BJ (cell line): ENCODE measurements around the gene LGALS1. TPM values are rescaled to one million over a fixed set of nuclear protein-coding genes. Genes with fewer than 3 reads are reported as not detected.
A peak's percentile ranks its signal among the peaks of the same experiment; 100 is the strongest.
"Not testable (repeated sequence)": the region's sequence is repeated elsewhere in the genome, so short reads cannot be mapped to it uniquely, and the experiment has no call there.

Source experiments
- CTCF ChIA-PET: fragments of 350-600 bp; formaldehyde crosslinking; extraction: SDS; loops from one replicate; lab custom pipeline; 2021; ENCODE audit warnings: antibody characterized with exemption, inconsistent platforms; lab: Yijun Ruan, JAX
- POLR2A ChIA-PET: fragments of 300-600 bp; sonication (Branson Sonifier 250); formaldehyde crosslinking; extraction: SDS; loops from one replicate; lab custom pipeline; 2021; ENCODE audit warnings: antibody characterized with exemption; lab: Charles Lee
- DNase-seq: peaks from one replicate; pipeline ENCODE4 v3.0.0-alpha.2; 2011; ENCODE audit warnings: low read depth
- H3K27me3 ChIP-seq: 2 replicates; pipeline ENCODE4 v1.6.0; 2011; ENCODE audit warnings: low read length; ENCODE audit not compliant: control insufficient read depth, insufficient read depth
- H3K36me3 ChIP-seq: 2 replicates; pipeline ENCODE4 v1.5.1; 2011; ENCODE audit warnings: low read length; ENCODE audit not compliant: control insufficient read depth, insufficient read depth
- H3K4me3 ChIP-seq: 2 replicates; pipeline ENCODE4 v1.5.1; 2011; ENCODE audit warnings: low read depth, mild to moderate bottlenecking, control low read depth, low read length
- polyA plus RNA-seq: library from polyadenylated mRNA; depleted of rRNA; stranded (reverse); fragments of >200 nt; gene quantifications from 2 replicates; pipeline ENCODE4 v1.2.3, GENCODE V29; 2011
- TF ChIP-seq, protein P1 (sequence below): IDR thresholded peaks from 2 replicates; pipeline ENCODE4 v1.5.1; 2011; ENCODE audit warnings: low read depth, mild to moderate bottlenecking, control low read depth, inconsistent platforms, low read length, moderate library complexity; ENCODE audit not compliant: insufficient read depth

LGALS1 gene
- polyA plus RNA-seq, 1 experiment, result 9,083 TPM

DNA sequence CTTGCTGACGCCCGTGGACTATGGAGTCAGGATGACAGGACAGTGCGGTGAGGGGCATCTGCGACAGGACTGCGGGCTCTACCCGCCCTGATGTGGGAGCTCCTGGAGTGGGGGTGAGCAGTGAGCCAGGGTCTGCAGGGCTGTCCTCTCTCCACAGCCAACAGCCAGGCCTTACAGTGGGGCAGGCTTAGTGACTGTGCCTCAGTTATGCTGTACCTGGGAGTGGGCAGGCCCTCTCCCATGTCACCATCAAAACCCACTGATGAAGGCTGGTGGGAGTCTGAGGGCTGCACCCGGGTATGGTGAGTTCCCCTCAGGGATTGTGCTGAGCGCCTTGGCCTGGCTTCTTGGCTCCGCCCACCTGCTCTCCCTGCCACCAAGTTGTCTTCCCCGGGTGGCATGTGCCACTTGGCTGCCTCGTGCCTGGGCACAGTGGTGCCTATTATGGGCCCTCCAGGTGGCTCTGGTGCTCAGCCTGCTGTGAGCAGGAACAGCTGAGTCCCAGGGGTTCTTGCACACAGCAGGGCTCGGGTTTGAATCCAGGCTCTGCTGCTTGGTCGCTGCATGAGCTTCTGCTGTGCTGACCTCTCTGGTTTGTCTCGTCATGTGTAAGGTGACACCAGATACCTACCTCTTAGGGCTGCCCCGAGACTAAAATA is 17.3 kb downstream of the LGALS1 start:
- peaks cover 24% of the 10 kb centered on the region for H3K36me3 ChIP-seq
- no peaks in the 10 kb centered on the region for H3K27me3 ChIP-seq
- ChIA-PET CTCF (interaction anchor here (1.0 to 3.2 kb wide), 2 partner anchors 50 to 59 kb away, joined by 3 to 15 read pairs; no protein-coding TSS in a partner anchor), POLR2A (no interaction called here)
- no peak overlapping the region for H3K4me3 ChIP-seq
- TF ChIP-seq, protein P1, sequence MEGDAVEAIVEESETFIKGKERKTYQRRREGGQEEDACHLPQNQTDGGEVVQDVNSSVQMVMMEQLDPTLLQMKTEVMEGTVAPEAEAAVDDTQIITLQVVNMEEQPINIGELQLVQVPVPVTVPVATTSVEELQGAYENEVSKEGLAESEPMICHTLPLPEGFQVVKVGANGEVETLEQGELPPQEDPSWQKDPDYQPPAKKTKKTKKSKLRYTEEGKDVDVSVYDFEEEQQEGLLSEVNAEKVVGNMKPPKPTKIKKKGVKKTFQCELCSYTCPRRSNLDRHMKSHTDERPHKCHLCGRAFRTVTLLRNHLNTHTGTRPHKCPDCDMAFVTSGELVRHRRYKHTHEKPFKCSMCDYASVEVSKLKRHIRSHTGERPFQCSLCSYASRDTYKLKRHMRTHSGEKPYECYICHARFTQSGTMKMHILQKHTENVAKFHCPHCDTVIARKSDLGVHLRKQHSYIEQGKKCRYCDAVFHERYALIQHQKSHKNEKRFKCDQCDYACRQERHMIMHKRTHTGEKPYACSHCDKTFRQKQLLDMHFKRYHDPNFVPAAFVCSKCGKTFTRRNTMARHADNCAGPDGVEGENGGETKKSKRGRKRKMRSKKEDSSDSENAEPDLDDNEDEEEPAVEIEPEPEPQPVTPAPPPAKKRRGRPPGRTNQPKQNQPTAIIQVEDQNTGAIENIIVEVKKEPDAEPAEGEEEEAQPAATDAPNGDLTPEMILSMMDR, result no peak
- DNase-seq, result no peak

GRCh38 chr22:37694131-37694530 is 18.7 kb downstream of the LGALS1 start:
- POLR2A ChIA-PET, DNase-seq: not testable (repeated sequence)
- H3K36me3 ChIP-seq, result peaks cover 18% of the 10 kb centered on the region

DNA sequence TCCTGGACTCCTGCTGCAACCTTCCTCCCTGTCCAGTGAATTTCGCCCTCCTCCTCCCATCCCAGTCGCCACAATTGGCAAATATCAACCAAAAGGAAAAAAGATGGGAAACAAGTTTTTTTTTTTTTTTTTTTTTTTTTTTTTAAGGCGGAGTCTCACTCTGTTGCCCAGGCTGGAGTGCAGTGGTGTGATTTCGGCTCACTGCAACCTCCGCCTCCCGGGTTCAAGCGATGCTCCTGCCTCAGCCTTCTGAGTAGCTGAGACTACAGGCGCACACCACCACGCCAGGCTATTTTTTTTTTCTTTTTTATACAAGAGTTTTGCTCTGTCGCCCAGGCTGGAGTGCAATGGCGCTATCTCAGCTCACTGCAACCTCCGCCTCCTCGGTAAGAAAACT is 20.8 kb downstream of the LGALS1 start:
- not testable (repeated sequence) for H3K4me3 ChIP-seq, DNase-seq, H3K27me3 ChIP-seq
- peaks cover 13% of the 10 kb centered on the region for H3K36me3 ChIP-seq
- ChIA-PET POLR2A (interaction anchor here (0.5 to 1.0 kb wide), 2 partner anchors 11 to 38 kb away, joined by 3 to 4 read pairs; partner anchors contain the start of gene PDXP), CTCF (interaction anchor here (0.6 to 3.1 kb wide), 6 partner anchors 15 to 96 kb away, joined by 3 to 13 read pairs (median 6); no protein-coding TSS in a partner anchor)

More at GRCh38 chr22:37694131-37694530, 18.7 kb downstream of the LGALS1 start:
- H3K4me3 ChIP-seq, H3K27me3 ChIP-seq: not testable (repeated sequence)
- CTCF ChIA-PET, result interaction anchor here (1.0 to 3.2 kb wide), 2 partner anchors 51 to 61 kb away, joined by 3 to 15 read pairs; no protein-coding TSS in a partner anchor

GRCh38 chr22:37696657-37697537 is 21.5 kb downstream of the LGALS1 start, which contains the start of gene TRIOBP:
Gene TRIOBP, plus strand, starts transcription at chr22:37697048. Its CDS starts 4,318 bp downstream, at chr22:37701366.
- DNase-seq, result peak; percentile 71
- Histone ChIP-seq H3K27me3 (no peaks in the 10 kb centered on the region), H3K36me3 (peaks cover 9% of the 10 kb centered on the region), H3K4me3 (peak within 1 kb of the TSS; percentile 13; the same call in 1 of the 2 replicates)
- TF ChIP-seq, protein P1, result peak; percentile 73
- ChIA-PET POLR2A (interaction anchor here (1.0 kb wide), 1 partner anchor 39 kb away, joined by 4 read pairs; the partner anchor contains the start of gene PDXP), CTCF (interaction anchor here (0.7 to 3.1 kb wide), 7 partner anchors 9 to 95 kb away, joined by 3 to 13 read pairs (median 5); partner anchors contain the start of gene NOL12)

GRCh38 chr22:37697538-37697835 is 22.1 kb downstream of the LGALS1 start:
- no peaks in the 10 kb centered on the region for H3K27me3 ChIP-seq
- CTCF ChIA-PET, result interaction anchor here (1.0 to 3.1 kb wide), 4 partner anchors 10 to 16 kb away, joined by 3 to 13 read pairs (median 4); partner anchors contain the start of gene NOL12
- POLR2A ChIA-PET, result no interaction called here
- TF ChIP-seq, protein P1, result no peak
- peaks cover 7% of the 10 kb centered on the region for H3K36me3 ChIP-seq
- DNase-seq, result no peak
- no peak overlapping the region for H3K4me3 ChIP-seq
